Panc1 (cell line): ENCODE measurements around the gene SSNA1.

Experiments used
- POLR2AphosphoS5 ChIP-seq: IDR thresholded peaks from 2 replicates; pipeline ENCODE4 v1.6.1; 2012; ENCODE audit warnings: mild to moderate bottlenecking, low read depth, low read length, moderate library complexity
- SIN3A ChIP-seq: IDR thresholded peaks from 2 replicates; pipeline ENCODE4 v1.6.1; 2012; ENCODE audit warnings: low read depth, mild to moderate bottlenecking, low read length, moderate library complexity, borderline replicate concordance; ENCODE audit not compliant: insufficient read depth
- TCF7L2 ChIP-seq: IDR thresholded peaks from 2 replicates; pipeline ENCODE4 v1.6.1; 2011; ENCODE audit warnings: mild to moderate bottlenecking, low read depth, low read length, inconsistent platforms
- TF ChIP-seq, protein P1 (sequence below): fragments of 450-650 bp; IDR thresholded peaks from 2 replicates; pipeline ENCODE4 v1.5.1; 2017; ENCODE audit warnings: mild to moderate bottlenecking
- TF ChIP-seq, protein P2 (sequence below), 2 experiments: IDR thresholded peaks; 2 replicates each; pipeline ENCODE4 v1.6.1; 2011 to 2012; ENCODE audit warnings: low read depth in 2 of 2, control low read depth in 1 of 2, low read length in 1 of 2, mild to moderate bottlenecking in 1 of 2, moderate library complexity in 1 of 2; ENCODE audit not compliant: insufficient read depth in 1 of 2

DNA sequence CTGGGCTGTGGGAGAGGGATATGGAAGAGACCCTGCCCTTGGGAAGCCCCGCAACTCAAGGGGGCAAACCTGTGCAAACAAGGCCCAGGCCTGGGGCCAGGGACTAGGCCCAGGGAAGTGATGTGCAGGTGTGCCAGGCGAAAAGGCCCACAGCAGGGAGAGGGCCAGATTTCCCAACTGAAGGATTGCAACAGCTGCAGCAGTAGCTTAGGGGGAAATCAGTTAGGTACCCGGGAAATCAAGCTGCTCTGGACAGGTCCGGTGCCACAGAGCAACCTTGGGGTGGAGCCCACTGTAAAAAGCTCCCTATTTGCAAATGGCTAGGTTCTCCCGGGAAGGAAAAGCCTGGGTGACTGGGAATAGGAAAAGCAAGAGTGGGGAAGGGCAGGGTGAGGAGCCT is 39.1 kb upstream of the SSNA1 start:
- TF ChIP-seq, protein P1, sequence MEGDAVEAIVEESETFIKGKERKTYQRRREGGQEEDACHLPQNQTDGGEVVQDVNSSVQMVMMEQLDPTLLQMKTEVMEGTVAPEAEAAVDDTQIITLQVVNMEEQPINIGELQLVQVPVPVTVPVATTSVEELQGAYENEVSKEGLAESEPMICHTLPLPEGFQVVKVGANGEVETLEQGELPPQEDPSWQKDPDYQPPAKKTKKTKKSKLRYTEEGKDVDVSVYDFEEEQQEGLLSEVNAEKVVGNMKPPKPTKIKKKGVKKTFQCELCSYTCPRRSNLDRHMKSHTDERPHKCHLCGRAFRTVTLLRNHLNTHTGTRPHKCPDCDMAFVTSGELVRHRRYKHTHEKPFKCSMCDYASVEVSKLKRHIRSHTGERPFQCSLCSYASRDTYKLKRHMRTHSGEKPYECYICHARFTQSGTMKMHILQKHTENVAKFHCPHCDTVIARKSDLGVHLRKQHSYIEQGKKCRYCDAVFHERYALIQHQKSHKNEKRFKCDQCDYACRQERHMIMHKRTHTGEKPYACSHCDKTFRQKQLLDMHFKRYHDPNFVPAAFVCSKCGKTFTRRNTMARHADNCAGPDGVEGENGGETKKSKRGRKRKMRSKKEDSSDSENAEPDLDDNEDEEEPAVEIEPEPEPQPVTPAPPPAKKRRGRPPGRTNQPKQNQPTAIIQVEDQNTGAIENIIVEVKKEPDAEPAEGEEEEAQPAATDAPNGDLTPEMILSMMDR, result no peak
- no peak for TF ChIP-seq POLR2AphosphoS5
- TF ChIP-seq SIN3A, result no peak
- no peak for TF ChIP-seq TCF7L2
- TF ChIP-seq, protein P2, sequence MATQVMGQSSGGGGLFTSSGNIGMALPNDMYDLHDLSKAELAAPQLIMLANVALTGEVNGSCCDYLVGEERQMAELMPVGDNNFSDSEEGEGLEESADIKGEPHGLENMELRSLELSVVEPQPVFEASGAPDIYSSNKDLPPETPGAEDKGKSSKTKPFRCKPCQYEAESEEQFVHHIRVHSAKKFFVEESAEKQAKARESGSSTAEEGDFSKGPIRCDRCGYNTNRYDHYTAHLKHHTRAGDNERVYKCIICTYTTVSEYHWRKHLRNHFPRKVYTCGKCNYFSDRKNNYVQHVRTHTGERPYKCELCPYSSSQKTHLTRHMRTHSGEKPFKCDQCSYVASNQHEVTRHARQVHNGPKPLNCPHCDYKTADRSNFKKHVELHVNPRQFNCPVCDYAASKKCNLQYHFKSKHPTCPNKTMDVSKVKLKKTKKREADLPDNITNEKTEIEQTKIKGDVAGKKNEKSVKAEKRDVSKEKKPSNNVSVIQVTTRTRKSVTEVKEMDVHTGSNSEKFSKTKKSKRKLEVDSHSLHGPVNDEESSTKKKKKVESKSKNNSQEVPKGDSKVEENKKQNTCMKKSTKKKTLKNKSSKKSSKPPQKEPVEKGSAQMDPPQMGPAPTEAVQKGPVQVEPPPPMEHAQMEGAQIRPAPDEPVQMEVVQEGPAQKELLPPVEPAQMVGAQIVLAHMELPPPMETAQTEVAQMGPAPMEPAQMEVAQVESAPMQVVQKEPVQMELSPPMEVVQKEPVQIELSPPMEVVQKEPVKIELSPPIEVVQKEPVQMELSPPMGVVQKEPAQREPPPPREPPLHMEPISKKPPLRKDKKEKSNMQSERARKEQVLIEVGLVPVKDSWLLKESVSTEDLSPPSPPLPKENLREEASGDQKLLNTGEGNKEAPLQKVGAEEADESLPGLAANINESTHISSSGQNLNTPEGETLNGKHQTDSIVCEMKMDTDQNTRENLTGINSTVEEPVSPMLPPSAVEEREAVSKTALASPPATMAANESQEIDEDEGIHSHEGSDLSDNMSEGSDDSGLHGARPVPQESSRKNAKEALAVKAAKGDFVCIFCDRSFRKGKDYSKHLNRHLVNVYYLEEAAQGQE (IDR thresholded peaks at IDR 0.05; ENCODE audit: insufficient read depth in 1 of 2, low read depth in 2 of 2, low read length in 1 of 2), result no peak
